HUDEP-2 (cell line): ENCODE results near the gene RFC2.

Experiments used
- DNase-seq, 76 experiments: peaks; one replicate each; lab custom pipeline; 2025; ENCODE audit not compliant: unreplicated experiment in 76 of 76; lab: John Stamatoyannopoulos, UW

The RFC2 gene

GRCh38 chr7:74254129-74254857 lies at the start of gene RFC2:
TSS of gene RFC2 (minus strand) at chr7:74254399. CDS start at chr7:74254383, 16 bp downstream.
- DNase-seq, result peak in 74 of 76 experiments; percentile 58 to 97 (median 92)

GRCh38 chr7:74302745-74303221 lies 48.6 kb upstream of the RFC2 start:
- peak in 1 of 76 experiments; percentile 10 for DNase-seq

GRCh38 chr7:74300926-74301325 lies 46.7 kb upstream of the RFC2 start:
- no peak for DNase-seq

GRCh38 chr7:74299401-74299800 lies 45.2 kb upstream of the RFC2 start:
- DNase-seq, result no peak

- no peak for DNase-seq
Measured at GRCh38 chr7:74297516-74298233, 43.5 kb upstream of the RFC2 start.

GRCh38 chr7:74294191-74294998 lies 40.2 kb upstream of the RFC2 start:
- no peak for DNase-seq

GRCh38 chr7:74293577-74293908 lies 39.3 kb upstream of the RFC2 start:
- no peak for DNase-seq

- peak in 3 of 76 experiments; percentile 5 to 15 (median 13) for DNase-seq
Measured at GRCh38 chr7:74292757-74293576, 38.8 kb upstream of the RFC2 start.

- no peak for DNase-seq
Measured at GRCh38 chr7:74291535-74291934, 37.3 kb upstream of the RFC2 start.

- DNase-seq, result no peak
Measured at GRCh38 chr7:74290981-74291441, 36.8 kb upstream of the RFC2 start.

- no peak for DNase-seq
Measured at GRCh38 chr7:74290553-74290950, 36.4 kb upstream of the RFC2 start.

GRCh38 chr7:74289659-74290552 lies 35.7 kb upstream of the RFC2 start:
- peak in 38 of 76 experiments; percentile 7 to 60 (median 31) for DNase-seq

GRCh38 chr7:74289018-74289658 lies 34.9 kb upstream of the RFC2 start, which contains the start of gene CLIP2:
TSS of gene CLIP2 (plus strand) at chr7:74289407. CDS start at chr7:74317547, 28,140 bp downstream.
- peak in 69 of 76 experiments; percentile 9 to 83 (median 66) for DNase-seq

- peak in 73 of 76 experiments; percentile 30 to 92 (median 76) for DNase-seq
Measured at GRCh38 chr7:74288034-74288881, 34.1 kb upstream of the RFC2 start.

- no peak for DNase-seq
Measured at GRCh38 chr7:74287303-74288033, 33.3 kb upstream of the RFC2 start.

- DNase-seq, result no peak
Measured at GRCh38 chr7:74286131-74286530, 31.9 kb upstream of the RFC2 start.

- peak in 17 of 76 experiments; percentile 7 to 43 (median 17) for DNase-seq
Measured at GRCh38 chr7:74284781-74285259, 30.6 kb upstream of the RFC2 start.
